ENCODE results near the gene ADAMTSL3.

ADAMTSL3 gene

GRCh38 chr15:83980637-83981036, 326.7 kb downstream of the ADAMTSL3 start:
- no peak for DNase-seq (ENCODE audit: low read depth)

DNA sequence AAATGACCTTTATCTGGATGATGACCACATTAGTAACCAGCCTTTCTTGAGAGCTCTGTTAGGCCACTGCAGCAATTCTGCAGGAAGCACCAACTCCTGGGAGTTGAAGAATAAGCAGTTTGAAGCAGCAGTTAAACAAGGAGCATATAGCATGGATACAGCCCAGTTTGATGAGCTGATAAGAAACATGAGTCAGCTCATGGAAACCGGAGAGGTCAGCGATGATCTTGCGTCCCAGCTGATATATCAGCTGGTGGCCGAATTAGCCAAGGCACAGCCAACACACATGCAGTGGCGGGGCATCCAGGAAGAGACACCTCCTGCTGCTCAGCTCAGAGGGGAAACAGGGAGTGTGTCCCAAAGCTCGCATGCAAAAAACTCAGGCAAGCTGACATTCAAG, 328.8 kb downstream of the ADAMTSL3 start:
- DNase-seq (ENCODE audit: low read depth), result no peak

- no peak for DNase-seq (ENCODE audit: low read depth)
These were observed 329.9 kb downstream of the ADAMTSL3 start for GRCh38 chr15:83983634-83984458.

- DNase-seq (ENCODE audit: low read depth), result no peak
These were observed 330.7 kb downstream of the ADAMTSL3 start for GRCh38 chr15:83984601-83985000.

DNA sequence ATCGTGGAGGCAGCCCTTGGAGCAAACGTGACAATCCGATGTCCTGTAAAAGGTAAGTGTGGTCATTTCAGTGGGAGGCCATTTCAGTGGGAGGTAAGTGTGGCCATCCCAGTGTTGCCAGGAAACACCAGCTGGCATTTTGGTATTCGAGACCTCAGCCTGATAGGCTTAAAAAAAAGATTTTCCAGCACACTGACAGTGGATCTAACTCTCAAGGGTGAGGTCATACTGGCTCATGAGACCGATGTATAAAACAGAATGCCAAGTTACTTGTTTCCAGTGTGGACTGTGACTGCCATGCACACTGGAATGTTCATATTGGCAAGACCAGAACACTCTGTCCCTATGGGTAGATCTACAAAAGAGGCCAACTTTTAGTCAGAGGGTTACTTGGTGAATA, 337.2 kb downstream of the ADAMTSL3 start:
- no peak for DNase-seq (ENCODE audit: low read depth)

GRCh38 chr15:83992324-83993031, 338.6 kb downstream of the ADAMTSL3 start:
- no peak for DNase-seq (ENCODE audit: low read depth)

- DNase-seq (ENCODE audit: low read depth), result no peak
These were observed 339.7 kb downstream of the ADAMTSL3 start for GRCh38 chr15:83993591-83993990.

DNA sequence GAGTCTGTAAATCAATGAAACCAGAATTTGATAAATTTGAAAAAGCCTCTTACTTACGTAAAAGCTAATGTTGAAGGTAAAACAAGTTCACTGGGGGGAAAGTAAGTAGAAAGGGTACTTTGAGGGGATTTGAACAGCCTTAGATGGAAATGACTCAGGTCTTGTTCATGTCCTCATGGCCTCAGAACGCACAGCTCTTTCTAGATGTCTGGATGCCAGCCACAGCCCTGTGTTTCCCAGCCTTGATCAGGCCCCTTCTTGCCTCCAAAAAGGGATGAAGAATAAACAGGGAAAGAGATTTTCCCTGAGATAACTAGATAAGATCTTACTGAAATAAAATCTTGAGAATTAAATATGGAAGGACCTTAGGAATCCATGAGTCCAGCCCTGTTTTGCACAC, 344.6 kb downstream of the ADAMTSL3 start:
- DNase-seq (ENCODE audit: low read depth), result no peak

- DNase-seq (ENCODE audit: low read depth), result no peak
These were observed 345.6 kb downstream of the ADAMTSL3 start for GRCh38 chr15:83999396-84000135.

DNA sequence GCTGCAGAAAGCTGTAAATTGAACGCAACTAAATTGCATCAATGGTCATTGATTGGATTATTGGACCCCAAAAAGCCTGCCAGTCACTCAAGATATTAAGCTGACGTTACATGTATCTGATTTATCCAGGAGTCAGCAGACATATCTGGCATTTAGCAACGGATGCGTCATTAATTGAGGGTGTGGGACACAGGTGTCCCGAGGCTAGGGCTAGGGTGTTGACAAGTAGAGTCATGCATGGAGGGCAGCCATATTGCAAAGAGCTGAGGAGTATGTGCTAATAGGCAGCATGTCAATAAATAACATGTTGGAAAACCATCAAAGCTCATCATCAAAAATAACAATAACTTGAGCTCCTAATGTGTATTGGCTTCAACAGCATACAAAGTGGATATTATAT, 347.1 kb downstream of the ADAMTSL3 start:
- no peak for DNase-seq (ENCODE audit: low read depth)

DNA sequence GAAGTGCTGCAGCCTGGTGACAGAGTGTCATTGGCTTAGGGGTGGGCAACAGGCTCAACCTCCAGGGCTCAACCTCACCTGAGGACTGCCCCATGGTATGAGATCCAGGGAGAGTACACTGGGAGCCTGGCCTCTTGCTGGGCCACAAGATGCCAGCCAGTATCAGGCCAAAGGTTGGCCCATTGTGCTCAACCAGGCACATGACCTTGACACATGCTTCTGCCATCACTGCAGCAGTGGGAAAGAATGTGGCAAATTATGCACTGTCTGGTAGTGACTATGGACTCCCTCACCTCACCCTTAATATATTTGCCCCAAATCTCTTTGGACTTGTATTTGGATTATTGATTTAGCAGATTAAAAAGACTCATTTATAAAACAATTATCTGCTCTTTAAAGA, 347.7 kb downstream of the ADAMTSL3 start:
- DNase-seq (ENCODE audit: low read depth), result no peak

DNA sequence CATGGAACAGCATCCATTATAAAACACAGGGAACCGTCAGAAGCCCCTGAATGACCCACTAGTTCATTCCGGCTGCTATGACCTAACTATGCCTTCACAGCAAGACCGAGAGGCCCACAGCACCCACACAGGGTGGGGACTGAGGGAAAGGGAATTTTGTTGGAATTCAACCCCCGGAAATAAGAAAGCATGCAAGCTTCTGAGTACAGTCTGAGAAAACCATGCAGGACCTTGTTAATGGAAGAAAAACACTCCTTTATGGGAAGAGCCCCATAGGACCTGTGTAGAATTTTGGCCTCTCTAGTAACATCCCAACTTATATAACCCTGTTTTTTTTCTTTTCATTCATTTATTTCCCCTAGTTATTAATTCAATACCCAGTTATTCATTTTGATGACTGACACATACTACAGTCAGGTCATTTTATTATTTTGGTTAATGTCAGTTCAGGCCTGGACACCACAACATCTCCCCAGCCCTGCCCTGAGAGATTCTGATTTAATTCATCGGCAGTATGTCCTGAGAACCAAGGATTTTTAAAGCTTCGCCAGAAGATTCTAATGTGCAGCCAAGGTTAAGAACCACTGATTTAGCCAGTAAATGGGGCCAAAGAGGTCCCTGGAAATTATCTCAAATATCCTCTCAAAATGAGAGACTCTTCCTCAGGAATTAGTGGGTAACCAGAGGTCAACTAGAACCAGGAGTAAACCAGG, 350.0 kb downstream of the ADAMTSL3 start:
- no peak for DNase-seq (ENCODE audit: low read depth)

GRCh38 chr15:84006421-84006820, 352.5 kb downstream of the ADAMTSL3 start:
- DNase-seq (ENCODE audit: low read depth), result no peak

DNA sequence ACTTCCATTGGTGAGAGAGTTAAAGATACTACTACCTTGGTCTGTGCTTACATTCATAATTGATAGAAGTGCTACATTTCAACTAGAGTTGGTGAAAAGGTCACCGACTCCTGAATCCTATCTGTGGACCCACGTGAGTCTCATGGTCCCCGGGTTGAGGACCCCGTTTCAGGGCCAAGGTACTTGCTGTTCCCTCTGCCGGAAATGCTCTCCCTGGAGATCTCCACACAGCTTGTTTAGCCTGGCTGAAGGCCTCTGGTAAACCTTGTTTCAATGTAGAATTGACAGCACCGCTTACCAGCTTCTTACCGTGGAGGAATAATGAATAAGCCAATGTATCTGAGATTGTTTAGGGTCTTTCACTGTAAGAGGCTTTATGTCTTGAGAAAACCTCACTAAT, 355.7 kb downstream of the ADAMTSL3 start:
- DNase-seq (ENCODE audit: low read depth), result no peak

DNA sequence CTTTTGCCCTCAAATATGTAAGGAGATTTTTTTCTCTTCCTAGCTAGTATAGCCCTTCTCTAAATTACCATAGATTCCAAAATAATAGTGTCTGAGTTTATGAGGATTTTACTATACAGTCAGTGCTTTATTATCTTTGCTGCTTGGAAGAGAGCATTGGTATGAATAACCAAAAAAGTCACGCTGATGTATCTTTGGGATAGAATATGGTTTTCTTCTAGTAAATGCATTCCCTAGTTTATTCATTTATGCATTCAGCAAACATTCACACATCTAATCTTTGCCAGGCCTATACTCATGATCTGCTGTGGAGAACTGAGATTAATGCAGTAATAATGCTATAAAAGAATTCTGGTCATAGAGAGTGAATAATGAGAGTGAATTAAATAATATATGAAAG, 356.3 kb downstream of the ADAMTSL3 start:
- DNase-seq (ENCODE audit: low read depth), result no peak

DNA sequence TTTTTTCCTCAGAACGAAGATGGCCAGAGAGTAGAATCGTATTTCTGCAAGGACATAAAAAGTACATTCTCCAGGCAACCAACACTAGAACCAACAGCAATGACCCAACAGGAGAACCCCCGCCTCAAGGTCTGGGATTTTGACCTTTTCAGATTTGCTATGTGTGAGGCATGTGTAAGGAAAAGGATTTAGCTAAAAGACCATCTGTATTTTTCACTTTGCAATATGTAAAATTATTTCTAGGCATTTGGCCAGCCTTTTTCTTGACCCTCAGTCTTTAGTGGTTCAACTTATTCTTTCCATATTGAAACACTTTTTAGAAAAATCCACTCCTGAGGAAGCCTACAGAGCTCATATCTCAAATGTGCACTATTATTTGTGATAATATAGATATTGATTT, 362.4 kb downstream of the ADAMTSL3 start:
- DNase-seq (ENCODE audit: low read depth), result no peak

DNA sequence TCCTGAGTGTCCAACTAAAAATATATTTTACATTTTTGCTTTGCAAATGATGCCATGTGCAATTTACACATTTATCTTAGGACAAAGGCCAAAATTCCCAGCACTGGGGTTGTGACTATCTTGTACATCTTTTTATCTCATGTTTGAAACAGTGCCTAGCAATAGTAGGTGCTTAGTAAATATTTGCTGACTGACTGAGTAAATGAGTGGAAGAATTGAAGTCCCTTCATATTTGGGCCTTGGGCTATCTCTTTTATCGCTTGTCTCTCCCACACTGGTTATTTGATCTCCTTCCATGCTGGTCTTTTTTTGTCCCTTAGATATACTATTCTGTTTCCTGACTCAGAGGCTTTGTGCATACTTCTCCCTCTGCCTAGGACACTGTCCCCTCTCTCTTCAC, 368.6 kb downstream of the ADAMTSL3 start:
- no peak for DNase-seq (ENCODE audit: low read depth)

- DNase-seq (ENCODE audit: low read depth), result no peak
These were observed 369.7 kb downstream of the ADAMTSL3 start for GRCh38 chr15:84023636-84024035.

- DNase-seq (ENCODE audit: low read depth), result no peak
These were observed 380.1 kb downstream of the ADAMTSL3 start for GRCh38 chr15:84033793-84034553.

- DNase-seq (ENCODE audit: low read depth), result no peak
These were observed 380.9 kb downstream of the ADAMTSL3 start for GRCh38 chr15:84034578-84035398.

DNA sequence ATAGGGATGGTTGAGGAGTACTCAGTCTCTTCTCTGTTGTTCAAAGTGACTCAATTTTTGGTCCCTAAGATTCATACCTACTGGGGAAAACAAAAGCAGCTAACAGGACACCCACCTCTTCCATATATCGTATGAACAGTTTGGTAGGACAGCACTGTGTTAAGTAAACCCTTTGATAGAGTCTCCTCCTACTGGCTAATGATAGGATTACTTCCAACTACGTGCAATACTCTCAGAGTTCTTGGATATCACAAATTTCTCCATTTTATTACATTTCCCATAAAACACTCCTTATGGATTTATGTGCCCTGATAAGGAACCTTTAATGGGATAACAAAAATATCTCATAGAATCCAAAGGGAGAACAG, 381.5 kb downstream of the ADAMTSL3 start:
- DNase-seq (ENCODE audit: low read depth), result no peak

Data from activated T-cell treated with anti-CD3 and anti-CD28 coated beads for 1 hour (primary cell).